ENCODE results near the gene CHST11.

CHST11 gene

GRCh38 chr12:104669089-104669721 lies 212.5 kb downstream of the CHST11 start:
- intact Hi-C loops (cut with DNase I): no loop called here
- peak; percentile 73 to 96 (median 89) for DNase-seq

DNA sequence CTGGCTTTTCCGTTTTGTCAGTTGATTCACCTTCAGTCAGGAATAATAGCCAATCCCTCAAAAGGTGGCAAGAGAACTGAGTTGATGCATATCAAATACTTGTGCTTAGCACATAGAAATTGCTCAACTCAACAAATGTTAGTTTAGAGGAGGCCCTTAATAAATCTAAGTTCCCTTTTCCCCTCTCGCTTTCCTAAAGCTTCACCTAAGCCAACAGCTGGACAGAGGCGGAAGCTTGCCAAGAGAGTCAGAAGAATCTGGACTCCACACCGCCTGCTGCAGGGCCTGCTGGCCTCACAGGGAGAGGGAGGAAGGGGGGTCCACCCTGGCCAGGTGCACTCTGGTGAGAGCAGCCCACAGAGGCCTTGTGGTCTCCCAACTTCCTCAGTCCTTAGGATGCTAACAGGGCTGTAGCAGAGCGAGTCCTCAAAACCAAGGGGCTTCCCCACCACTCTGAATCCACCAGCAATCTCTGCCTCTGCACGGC lies 213.1 kb downstream of the CHST11 start:
- DNase-seq: no peak
- intact Hi-C loops (cut with DNase I): no loop called here

DNA sequence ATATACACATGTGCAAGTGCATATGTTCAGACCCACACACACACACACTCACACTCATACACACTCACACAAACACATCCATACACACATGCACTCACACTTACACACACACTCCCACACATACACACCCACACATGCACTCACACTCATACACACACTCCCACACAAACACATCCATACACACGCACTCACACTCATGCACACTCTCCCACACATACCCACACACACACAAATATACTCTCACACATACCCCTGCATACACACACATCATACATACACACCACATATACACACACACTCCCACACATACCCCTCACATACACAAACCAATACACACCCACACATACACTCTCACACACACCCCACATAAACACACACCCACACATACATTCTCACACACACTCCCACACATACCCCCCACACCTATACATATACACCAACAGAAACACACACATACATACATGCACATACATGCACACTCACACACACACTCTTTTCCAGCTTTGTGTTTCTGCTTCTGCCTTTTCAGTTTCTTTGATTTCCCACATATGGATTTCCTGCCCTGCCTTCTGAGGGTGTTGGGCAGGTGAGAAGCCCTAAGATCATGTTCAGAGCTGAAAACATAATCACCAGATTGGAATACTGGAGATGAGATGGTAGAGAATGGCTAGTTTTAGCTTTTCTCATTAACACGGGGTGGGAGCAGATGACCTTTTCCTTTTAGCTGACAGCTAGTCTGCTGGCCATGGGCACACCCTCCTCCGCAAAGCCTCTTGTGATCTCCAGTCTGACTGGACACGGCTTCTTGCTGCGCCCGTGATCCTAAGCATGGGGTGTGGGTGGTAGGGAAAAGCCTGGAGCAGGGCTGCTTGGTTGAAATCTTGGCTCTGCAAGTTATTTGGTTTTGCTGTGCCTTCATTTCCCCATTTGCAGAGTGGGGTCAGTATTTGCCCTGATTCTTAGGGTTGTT lies 214.0 kb downstream of the CHST11 start:
- no peak for DNase-seq
- intact Hi-C loops (cut with DNase I): no loop called here

GRCh38 chr12:104671409-104672095 lies 214.8 kb downstream of the CHST11 start:
- DNase-seq: peak in 39 of 42 donors; percentile 24 to 90 (median 61)
- intact Hi-C loops (cut with DNase I): no loop called here

DNA sequence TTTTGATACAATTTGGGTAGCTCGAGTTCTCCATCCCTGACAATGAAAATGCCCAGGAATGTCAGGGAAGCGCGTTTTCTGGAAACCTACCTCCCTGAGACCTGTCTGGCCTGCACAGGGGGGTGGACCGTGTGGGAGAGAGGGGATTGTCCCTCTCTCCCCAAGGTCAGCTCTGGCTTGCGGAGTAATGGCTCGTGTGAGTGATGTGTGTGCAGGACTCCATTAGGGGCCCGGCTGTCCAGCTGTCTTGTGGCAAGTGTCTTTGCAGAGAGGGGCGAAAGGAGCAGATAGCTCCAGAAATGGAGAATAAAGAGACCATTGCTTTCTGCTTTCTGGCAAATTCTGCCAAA lies 215.3 kb downstream of the CHST11 start:
- intact Hi-C loops (cut with DNase I): no loop called here

DNA sequence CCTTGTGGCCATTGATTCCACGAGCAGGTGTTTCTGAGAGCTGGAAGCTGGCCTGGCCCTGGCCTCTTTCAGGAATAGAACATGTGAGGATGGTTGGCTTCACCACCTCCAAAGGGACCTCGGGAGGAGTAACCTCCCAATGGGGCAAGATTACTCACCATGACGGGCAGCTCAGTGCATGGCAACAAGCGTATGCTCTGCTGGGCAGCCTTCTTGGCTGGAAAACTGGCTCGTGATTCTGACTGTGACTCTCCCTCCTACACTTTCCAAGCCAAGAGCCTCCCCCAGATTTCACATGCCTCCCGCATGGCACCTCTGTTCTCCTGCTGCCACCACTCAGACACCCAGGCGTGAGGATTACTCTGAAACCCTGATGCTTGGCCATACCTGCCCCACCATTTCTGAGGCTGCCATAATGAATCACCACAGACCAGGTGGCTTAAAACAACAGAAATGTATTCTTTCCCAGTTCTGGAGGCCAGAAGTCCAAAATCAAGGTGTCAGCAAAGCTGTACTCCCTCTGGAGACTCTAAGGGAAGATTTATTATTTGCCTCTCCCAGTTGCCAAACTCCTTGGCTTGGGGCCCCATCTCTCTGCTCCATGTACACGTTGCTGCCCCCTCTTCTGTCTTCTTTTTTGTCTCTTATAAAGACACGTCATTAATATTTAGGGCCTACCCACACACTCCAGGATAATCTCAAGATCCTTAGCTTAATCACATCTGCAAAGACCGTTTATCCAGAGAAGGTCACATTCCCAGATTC lies 215.9 kb downstream of the CHST11 start:
- intact Hi-C loops (cut with DNase I): no loop called here
- peak in 16 of 42 donors; percentile 25 to 86 (median 50) for DNase-seq

More for the DNA sequence above, 215.3 kb downstream of the CHST11 start:
- DNase-seq: no peak

GRCh38 chr12:104673294-104673693 lies 216.5 kb downstream of the CHST11 start:
- no peak for DNase-seq
- intact Hi-C loops (cut with DNase I): no loop called here

DNA sequence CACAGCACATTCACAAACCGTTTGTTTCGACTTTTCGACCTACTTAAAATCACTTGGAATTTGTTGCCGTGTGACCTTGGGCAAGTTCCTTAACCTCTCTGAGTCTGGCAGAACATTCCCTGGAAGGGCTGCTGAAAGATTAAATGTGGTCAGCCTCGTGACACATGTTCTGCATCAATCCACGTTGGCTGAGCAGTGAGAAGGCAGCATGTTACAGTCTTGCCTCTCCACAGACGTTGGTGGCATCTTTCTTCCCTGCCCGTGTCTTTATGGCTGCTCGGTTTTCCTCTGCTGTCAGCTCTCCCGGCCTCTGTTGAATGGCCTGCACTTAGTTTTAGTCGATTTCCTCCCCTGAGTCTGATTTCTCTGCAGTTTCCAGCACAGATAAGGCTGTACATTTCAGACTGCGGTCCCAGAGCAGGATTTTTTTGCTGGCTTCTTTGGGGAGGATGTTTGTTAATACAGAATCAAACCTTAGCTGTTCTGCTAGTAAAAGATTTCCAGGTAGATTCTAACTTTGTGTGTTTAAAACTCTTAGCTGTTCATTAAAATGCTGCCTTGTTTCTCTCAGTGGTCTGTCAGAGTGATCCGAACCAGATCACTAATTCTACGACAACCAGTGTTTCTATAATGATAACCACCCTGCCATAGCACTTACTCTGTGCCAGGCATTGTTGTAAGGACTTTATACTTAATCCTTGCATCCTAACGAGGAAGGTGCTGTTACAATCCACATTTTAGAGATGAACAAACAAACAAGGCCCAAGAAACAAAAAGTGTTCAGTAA lies 217.1 kb downstream of the CHST11 start:
- intact Hi-C loops (cut with DNase I): no loop called here
- DNase-seq: no peak

DNA sequence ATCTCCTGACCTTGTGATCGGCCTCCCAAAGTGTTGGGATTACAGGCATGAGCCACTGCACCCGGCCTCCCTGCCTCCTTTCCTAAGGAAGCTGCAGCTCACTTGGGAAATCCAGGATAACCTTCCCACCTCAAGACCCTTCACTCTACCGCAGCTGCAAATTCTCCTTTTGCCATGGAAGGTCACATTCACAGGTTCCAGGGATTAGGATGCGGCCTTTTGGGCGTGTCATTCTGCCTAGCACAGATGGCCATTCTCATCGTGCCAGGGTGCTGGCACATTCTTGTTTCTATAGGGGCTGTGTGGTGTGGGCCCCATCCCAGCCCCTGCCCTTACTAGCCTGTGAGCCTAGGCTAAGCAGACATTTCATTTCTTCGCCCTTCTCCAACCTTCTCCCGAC lies 219.9 kb downstream of the CHST11 start:
- intact Hi-C loops (cut with DNase I): no loop called here
- no peak for DNase-seq

DNA sequence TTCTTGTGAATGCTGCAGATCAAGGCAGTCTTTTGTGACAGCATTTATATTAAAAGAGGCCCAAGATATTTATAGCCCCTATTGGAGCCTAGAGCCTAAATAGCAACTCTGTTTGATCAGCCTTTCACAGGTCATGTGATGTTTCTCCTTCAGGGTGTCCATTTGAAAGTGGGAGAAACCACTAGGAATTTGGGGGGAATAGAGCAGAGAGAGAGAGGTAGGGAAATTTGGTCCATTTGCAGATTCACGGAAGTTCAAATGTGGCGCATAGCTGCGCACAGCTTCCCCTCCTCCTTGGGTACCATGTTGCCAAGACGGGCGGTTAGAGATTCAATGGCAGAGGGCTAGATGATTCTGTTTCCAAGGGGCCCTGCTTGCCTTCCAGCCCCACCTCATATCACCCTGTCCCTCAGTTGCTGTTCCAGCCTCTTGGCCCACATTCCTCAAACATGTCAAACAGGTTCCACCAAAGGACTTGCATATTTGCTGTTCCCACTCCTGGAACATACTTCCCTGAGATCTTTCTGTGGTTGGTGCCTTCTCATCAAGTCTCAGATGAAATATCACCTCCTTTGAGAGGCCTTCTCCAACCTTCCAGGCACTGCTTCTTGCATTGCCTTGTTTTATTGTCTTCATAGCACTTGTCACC lies 220.8 kb downstream of the CHST11 start:
- intact Hi-C loops (cut with DNase I): no loop called here

GRCh38 chr12:104680070-104680469 lies 223.3 kb downstream of the CHST11 start:
- no peak for DNase-seq
- intact Hi-C loops (cut with DNase I): no loop called here

More for the DNA sequence above, 220.8 kb downstream of the CHST11 start:
- DNase-seq: no peak

GRCh38 chr12:104680491-104680890 lies 223.7 kb downstream of the CHST11 start:
- intact Hi-C loops (cut with DNase I): no loop called here
- no peak for DNase-seq

- intact Hi-C loops (cut with DNase I): no loop called here
Measured at GRCh38 chr12:104681012-104681690, 224.4 kb downstream of the CHST11 start.

DNA sequence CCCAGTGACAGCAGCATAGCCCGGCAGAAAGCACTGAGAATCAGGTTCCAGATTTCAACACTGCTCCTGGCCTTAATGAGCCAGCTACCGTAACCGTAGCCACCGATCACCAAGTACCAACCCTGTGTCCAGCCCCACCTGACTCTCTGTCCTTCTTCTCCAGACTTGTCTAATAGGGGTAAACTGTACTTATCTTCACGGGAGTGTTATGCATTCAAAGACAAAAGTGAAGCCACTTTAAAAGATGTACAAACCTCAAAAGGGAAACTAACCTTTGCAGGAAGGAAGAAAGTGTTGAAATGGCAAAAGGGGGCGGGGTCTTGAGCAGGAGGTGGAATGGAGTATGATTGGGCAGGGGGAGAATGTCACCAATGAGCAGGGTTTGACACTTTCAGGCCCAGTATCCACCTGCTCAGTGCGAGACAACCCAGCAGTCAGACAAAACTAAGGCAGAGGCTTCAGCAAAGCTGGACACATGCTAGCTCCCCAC lies 226.1 kb downstream of the CHST11 start:
- DNase-seq: no peak
- intact Hi-C loops (cut with DNase I): no loop called here

More at GRCh38 chr12:104681012-104681690, 224.4 kb downstream of the CHST11 start:
- no peak for DNase-seq

DNA sequence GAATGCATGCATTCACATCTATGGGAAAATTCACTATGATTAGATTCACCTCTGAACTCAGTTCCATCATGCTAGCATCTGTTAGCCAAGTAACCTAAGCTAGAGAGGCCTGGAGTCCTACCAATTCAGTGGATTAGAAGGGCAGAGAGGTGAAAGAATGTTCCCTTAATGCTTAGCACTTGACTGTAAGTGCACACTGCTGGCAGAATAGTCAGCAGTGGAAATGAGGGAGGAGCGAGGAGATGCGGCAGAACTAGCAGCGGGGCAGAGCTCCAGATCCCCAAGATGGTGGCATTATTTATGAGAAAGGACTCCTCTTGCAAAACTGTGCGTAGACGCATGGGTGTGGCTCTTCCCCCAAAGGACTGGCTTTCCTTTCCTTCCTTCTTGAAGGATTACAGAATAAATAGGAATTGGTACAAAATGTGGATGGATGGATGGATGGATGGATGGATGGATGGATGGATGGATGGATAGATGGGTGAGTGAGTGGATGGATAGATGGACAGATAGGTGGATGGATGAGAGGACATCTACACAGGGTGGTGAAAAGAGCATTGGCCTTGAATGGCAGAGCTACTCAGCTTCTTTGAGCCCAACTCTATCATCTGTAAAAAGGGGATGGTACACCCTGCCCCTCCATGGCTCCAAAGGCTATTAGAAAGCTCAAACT lies 227.2 kb downstream of the CHST11 start:
- intact Hi-C loops (cut with DNase I): no loop called here
- DNase-seq: no peak

- DNase-seq: no peak
- intact Hi-C loops (cut with DNase I): no loop called here
Measured at GRCh38 chr12:104684884-104685283, 228.1 kb downstream of the CHST11 start.

All from head of caudate nucleus (tissue), 42 donors.